ENCODE results near the gene C2.
"Not testable (repeated sequence)": the region's sequence is repeated elsewhere in the genome, so short reads cannot be mapped to it uniquely, and the experiment has no call there.

DNA sequence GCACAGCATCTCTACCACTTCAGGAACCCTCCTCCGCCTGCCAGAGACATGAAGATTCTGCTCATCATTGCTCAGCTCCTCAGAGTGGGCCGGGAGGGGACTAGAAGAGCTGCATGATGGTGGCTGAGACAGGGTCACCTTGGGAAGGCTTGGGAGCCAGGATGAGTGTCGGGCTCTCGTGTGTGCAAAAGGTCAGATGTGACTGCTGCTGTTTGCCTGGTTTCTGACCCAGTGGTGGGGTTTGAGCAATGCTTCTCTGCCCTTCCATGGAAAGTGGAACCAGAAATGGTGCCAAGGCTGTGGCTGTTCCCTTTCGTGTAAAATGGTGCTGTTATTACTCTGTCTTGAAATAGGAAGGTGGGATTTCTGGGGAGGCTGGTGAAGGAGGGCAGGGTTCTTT lies 53.5 kb downstream of the C2 start:
- TF ChIP-seq, protein P1, sequence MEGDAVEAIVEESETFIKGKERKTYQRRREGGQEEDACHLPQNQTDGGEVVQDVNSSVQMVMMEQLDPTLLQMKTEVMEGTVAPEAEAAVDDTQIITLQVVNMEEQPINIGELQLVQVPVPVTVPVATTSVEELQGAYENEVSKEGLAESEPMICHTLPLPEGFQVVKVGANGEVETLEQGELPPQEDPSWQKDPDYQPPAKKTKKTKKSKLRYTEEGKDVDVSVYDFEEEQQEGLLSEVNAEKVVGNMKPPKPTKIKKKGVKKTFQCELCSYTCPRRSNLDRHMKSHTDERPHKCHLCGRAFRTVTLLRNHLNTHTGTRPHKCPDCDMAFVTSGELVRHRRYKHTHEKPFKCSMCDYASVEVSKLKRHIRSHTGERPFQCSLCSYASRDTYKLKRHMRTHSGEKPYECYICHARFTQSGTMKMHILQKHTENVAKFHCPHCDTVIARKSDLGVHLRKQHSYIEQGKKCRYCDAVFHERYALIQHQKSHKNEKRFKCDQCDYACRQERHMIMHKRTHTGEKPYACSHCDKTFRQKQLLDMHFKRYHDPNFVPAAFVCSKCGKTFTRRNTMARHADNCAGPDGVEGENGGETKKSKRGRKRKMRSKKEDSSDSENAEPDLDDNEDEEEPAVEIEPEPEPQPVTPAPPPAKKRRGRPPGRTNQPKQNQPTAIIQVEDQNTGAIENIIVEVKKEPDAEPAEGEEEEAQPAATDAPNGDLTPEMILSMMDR (IDR thresholded peaks at IDR 0.05; ENCODE audit: low read depth, low read length) = not testable (repeated sequence)
- TF ChIP-seq POLR2A (IDR thresholded peaks at IDR 0.05; ENCODE audit: extremely low read depth, insufficient read length) = not testable (repeated sequence)
